GM19467 (cell line): ENCODE data around the gene CBX8.

Experiments used
- ATAC-seq: cut with Tn5 transposase; IDR thresholded peaks from one replicate; pipeline ENCODE4 v1.9.1; 2021; ENCODE audit warnings: mild to moderate bottlenecking, moderate library complexity; ENCODE audit not compliant: unreplicated experiment

The CBX8 gene

GRCh38 chr17:79808763-79809529 is 12.1 kb upstream of the CBX8 start:
- no peak for ATAC-seq

DNA sequence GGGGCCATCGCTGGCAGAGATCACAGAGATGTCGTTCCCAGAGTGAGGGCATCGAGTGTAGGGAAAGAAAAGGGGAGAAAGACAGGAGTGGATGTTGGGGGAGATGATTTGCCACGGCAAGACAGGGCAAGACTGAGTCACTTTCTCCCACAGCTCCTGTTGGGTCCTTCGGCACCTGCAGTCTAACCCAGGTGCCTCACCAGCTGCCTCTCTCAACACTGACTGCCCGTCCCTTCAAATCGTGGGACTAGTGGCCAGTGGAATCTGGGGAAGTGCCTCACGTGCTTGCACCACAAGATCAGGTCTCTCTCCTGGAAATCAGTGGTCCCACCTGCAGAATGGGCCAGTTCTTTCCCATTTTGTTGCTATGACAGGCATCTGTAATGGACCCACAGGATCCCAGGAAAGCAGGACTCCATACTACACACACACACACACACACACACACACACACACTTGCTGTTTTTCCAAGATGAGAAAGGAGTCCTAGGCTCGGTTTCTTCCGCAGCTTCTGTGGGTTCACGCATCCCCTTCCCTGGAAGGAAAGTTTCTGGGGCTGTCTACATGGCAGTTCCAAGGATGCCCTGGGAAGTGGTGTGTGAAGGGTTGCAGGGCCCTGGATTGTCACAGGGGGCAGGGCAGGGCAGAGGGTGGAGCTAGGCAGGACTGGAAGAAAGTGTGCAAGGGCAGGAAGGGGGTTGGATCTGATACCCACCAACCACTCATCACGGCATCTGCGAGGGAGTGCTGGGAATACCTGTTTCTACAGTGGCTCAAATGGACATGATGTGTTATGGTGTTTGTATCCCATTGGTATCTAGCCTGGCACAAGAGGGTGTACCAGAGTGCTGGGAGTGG is 10.2 kb upstream of the CBX8 start:
- no peak for ATAC-seq

- ATAC-seq: no peak
Measured at GRCh38 chr17:79806446-79806760, 9.5 kb upstream of the CBX8 start.

DNA sequence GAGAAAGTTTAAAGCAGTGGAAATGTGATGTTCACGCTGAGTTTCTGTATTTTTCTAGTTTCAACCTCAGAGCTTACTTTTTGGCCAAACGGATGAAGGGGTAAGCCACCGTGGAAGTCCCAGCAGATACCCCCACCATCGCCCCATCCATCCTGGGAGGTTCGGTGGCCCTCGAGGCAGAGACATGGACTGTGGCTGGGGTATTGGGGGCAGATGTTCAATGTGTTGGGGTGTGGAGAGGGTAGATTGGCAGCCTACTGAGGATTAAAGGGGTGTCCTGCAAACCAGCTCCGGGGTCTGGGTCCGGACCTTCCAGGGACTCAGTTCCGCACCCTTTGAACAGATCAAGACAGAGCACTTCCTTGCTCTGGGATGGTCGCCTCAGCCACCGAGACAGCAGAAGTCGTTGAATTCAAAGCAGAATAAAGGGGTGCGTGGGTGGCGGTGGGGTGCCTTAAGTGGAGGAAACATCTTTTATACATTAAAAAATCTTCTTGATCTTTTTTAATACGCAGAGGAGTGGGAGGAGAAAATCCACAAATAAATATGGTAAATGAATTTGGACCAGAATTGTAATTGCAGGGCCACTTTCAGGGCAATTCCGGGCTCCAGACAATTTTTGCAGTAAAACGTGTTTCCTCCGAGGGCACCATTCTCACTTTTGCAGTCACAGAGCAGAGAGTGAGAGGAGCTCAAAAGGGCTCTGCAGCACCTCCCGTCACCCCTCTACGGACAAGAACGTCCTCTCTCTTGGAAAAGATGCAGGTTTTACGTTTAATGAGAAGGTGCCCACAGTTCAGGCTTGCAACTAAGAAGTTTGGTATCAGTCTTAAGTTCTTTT is 8.2 kb upstream of the CBX8 start:
- no peak for ATAC-seq

DNA sequence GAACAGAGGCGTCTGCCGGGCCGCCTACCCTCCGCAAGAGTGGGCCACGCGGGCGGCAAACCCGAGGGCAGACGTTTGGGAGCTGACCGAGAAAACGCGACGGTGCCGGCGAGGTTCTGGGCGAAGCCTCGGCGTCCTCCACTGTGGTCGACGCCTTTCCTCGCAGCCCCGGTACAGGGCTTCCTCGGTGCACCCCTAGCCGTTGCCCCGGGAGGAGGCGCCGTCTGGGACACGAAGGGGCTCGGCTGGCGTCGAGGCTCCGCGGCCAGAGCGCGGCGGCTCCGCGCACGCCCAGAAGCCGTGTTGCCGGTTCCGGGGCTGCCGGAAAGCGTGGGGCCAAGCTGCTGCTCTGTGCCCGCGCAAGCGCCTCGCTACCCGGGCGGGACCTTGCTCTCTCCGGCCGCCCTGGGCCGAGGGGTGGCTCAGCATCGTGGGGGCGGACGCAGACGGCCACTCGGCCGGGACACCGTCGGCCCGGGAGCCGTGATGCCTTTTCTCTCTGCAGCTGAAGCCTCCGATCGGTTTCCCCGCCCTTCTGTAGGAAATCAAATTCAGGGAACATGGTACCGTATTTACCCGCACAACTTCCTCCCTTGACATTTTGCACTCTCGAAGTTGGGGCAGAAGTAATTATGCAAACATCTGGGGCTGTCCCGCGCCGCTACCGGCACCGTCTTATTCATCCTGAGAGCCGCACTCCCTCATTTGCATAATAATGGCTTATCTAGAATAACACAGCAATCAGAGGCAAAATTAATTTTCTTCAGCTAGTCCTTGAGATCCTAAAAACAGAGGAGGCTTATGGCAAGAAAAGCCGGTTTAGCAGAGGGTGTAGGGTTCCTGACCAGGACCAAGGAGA is 7.3 kb upstream of the CBX8 start:
- peak; percentile 45 for ATAC-seq

GRCh38 chr17:79803421-79803996 is 6.6 kb upstream of the CBX8 start:
- ATAC-seq: no peak

GRCh38 chr17:79802736-79803420 is 6.0 kb upstream of the CBX8 start:
- no peak for ATAC-seq

GRCh38 chr17:79802039-79802735 is 5.3 kb upstream of the CBX8 start:
- ATAC-seq: no peak

DNA sequence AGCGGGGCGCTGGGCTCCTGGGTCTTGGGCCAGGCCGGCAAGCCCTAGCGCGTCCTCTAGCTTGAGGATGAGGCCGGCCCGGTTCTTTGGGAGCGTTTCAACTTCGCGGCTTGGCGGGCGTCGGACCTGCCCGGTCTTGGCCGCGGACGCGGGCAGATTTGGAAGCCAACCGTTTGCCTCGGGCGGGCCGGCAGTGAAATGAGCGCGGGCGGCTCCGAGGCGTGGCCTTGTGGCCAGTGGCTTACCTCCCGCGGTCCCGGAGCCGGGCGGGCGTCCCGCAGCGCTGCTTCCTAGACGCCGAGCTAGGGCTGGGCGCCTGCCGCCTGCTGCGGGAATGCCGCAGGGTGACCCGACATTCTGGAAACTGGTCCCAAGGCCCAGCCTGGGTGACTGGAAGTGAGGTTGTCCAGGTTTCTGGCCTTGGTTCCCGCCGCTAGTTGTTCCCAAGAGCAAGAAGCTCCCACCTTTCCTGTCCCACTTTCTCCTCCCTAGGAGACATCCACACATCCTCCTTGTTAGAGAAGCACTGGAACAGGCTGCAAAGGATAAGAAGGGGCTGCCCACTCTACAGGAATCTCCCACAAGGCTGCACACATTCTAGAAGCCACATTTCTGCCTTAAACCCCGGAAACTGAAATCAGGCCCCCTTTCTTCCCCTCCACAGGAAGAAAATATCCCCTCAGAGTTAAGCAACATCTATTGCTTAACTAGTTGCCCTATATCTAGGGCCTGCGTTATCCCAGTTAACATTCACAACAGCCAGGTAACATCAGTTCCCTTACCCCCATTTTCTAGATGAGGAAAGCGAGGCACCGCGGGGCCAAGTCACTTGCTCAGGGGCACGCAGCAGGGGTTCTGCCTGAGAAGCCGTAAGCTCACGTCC is 4.5 kb upstream of the CBX8 start:
- no peak for ATAC-seq

DNA sequence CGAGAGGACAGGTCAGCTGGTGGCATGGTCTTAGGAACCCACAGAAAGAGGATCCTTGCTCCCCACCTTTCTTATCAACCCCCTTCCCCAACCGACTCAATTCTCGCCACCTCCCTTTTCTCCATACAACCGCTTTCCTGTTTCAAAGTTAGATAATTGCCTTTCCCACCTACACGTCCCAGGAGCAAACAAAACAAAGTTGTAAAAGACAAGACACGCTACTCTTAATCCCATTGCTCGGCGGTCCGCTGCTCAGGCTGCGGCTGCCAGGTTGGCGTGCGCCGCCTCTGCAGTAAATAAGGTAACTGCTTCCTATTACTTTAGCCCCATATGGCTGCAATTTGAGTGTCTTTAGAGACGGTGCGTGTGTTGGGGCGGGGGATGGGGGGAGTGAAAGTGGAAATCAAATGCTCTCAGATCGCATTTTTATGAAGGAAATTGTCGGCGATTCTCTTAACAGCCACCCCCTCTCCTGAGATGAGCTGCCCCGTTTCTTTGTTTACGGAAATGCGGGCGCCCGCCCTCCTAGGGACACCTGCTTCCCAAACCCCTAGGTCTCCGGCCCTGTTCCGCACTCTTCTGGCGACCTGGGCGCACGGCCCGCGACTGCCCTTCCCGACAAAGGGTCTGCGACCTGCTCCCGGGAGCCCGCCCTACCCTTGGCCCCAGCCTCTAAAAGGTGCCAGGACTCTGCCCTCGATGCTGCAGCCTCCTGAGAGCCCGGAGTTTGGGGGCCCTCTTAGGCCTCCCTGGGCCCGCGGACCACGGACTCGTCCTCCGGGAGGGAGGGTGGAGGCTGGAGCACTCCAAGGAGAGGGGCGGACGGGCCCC is 3.7 kb upstream of the CBX8 start:
- no peak for ATAC-seq

GRCh38 chr17:79799538-79800324 is 2.9 kb upstream of the CBX8 start:
- ATAC-seq: no peak

- no peak for ATAC-seq
Measured at GRCh38 chr17:79799174-79799537, 2.3 kb upstream of the CBX8 start.

DNA sequence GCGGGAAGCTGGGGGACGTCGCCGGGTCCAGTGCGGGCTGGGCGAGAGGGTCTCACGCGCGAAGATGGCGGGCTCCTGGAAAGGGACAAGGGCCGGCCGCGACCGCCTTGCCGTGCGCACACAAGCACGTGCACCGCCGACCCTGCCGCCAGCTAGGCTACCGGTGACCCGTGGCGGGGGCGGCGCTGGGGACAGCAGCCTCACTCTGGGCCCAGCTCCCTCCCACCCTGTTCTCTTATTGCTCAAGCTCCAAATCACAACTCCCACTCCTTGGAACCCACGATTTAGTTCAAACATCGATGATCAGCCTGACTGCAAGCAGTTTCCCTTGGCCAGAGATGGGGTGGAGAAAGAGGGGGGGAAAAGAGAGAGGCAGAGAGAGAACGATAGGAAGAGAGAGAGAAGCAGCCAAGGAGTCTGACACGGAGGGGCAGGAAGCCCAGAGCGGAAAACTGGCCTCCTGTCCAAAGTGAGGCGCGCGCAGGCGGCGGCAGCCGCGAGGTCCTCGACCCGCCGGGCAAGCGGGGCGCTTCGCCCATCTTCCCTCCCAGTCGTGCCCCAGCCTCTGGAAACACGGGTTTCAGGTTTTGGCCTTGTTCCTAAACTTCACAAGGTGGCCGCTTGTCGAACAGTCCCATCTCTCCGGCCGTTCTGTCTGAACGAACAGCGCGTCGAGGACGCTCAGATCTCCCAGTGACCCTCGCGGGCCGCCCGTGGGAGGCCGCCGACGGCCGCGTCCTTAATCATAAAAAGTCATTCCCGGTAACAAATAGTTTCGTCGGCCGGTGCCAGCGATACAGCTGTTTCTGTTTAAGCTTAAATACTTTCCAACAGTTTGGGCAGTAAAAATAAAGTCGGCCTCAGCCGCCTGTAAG is 1.7 kb upstream of the CBX8 start:
- no peak for ATAC-seq

DNA sequence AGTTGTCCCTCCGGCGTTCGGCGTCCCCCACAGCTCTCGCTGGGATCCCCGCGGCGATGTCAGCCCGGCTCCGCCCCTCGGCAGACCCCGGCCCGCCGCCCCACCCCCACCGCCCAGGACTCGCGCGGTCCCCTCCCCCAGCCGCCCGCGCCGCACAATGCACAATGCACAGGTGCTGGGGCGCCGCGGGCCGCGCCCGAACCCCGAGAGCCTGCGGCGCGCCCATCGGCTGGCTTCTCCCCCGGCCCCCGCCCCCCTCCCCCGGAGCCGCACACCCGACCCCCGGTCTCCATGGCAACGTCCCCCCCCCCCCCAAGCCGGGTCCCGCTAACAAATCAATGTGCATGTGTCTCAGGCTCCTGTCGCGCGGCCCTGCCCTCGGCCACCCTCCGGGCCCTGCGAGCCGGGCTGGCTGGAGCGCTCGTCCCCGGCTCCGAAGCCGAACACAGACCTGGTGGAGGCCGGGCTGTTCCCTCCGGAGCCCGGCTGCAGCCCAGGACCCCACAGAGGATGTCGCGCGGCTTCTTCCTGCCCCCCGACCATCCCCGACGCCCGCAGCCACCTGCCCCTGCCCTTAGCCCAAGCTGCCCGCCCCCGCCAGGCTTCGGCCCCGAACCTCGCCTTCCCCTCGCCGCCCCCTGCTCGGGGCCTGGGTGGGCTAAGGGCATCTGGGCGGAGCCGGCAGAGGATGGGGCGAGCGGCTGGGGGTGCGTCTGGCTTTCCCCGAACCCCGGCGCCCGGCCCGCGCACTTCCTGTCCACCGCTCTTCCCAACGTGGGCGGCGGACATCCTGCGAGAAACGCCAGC is 818 bp upstream of the CBX8 start:
- no peak for ATAC-seq

DNA sequence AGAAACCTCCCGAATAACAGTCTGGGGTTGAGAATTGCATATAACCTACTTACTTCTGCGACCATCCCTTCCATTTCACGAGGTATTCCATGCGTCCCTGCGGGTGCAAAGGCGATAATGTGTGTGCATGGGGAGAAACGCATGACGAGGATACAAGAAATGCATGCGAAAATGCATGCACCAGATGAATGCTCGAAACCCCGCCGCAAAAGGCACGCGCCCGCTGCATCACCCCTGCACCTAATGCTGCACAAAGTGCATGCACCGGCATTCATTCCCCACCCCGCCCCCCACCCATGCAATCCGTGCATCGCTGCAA is 474 bp downstream of the CBX8 start:
- no peak for ATAC-seq
